Kidney epithelial cell (primary cell): ENCODE measurements around the gene PRR5L. TPM values are rescaled to one million over a fixed set of nuclear protein-coding genes. Genes with fewer than 3 reads are reported as not detected.

ENCODE experiments used
- DNase-seq: peaks from one replicate; pipeline ENCODE4 v3.0.0-alpha.2; 2010; ENCODE audit warnings: low read depth
- H3K27me3 ChIP-seq: 2 replicates; pipeline ENCODE4 v1.6.0; 2011; ENCODE audit warnings: low read length; ENCODE audit not compliant: control insufficient read depth, insufficient read depth
- H3K36me3 ChIP-seq: 2 replicates; pipeline ENCODE4 v1.5.1; 2011; ENCODE audit warnings: low read length; ENCODE audit not compliant: control insufficient read depth, insufficient read depth
- H3K4me3 ChIP-seq: 2 replicates; pipeline ENCODE4 v1.5.1; 2011; ENCODE audit warnings: low read depth, mild to moderate bottlenecking, control low read depth, low read length
- CTCF ChIP-seq: IDR thresholded peaks from 2 replicates; pipeline ENCODE4 v1.5.1; 2011; ENCODE audit warnings: mild to moderate bottlenecking, moderate library complexity, low read length, control low read depth, inconsistent platforms; ENCODE audit not compliant: insufficient read depth, poor library complexity, severe bottlenecking
- total RNA-seq: library from RNA; depleted of rRNA; stranded (reverse); fragments of >200 nt; gene quantifications from 2 replicates; pipeline ENCODE4 v1.2.3, GENCODE V29; 2015

PRR5L gene
- total RNA-seq, 1 donor from 2014 or later, result 15.9 TPM

GRCh38 chr11:36500315-36500721 lies 204.2 kb downstream of the PRR5L start:
- no peak for TF ChIP-seq CTCF
- H3K4me3 ChIP-seq, result no peak overlapping the region
- H3K36me3 ChIP-seq, result no peaks in the 10 kb centered on the region
- DNase-seq, result peak; percentile 85
- no peaks in the 10 kb centered on the region for H3K27me3 ChIP-seq

DNA sequence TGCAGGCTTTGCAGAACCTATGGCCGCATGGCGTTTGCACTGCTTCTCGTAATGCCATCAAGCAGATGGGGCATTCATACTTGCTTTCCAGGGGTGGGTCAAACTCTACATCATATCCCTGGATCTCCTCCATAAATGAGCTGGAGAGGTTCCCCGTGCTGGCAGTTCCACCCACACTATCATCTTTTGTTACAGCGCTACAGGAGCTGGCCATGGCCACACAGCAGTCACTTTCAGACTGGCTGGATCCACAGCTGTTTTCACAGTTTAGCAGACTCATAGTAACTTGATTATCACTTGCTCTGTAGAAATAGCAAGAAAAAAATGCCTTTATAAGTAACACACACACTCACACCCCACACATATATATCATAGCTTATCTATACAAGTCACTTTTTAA lies 205.1 kb downstream of the PRR5L start:
- H3K4me3 ChIP-seq, result no peak overlapping the region
- no peak for TF ChIP-seq CTCF
- H3K36me3 ChIP-seq, result no peaks in the 10 kb centered on the region
- no peaks in the 10 kb centered on the region for H3K27me3 ChIP-seq
- DNase-seq, result no peak

GRCh38 chr11:36507824-36508489 lies 211.9 kb downstream of the PRR5L start:
- H3K27me3 ChIP-seq, result no peaks in the 10 kb centered on the region
- DNase-seq, result no peak
- no peak overlapping the region for H3K4me3 ChIP-seq
- no peak for TF ChIP-seq CTCF
- H3K36me3 ChIP-seq, result no peaks in the 10 kb centered on the region

DNA sequence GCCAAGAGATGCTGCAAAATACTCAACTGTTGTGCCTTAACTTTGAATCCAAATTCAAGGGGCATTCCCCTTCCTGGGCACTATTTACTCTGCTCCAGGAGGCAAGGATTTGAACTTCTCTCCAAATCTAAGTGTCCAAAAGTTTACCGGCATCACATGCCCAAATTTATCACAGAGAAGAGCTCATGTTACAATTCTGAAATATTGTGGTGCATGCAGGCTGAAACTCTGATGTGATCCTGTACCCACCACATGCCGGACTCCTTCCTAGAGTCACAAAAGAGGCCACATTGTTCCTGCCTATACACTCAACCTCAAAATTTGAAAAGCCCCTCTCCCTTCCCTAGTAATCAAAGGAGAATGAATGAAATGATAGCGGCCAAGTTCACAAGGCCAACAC lies 212.7 kb downstream of the PRR5L start:
- DNase-seq, result no peak
- H3K27me3 ChIP-seq, result no peaks in the 10 kb centered on the region
- TF ChIP-seq CTCF, result no peak
- peak overlapping the region; percentile 91 for H3K4me3 ChIP-seq
- H3K36me3 ChIP-seq, result no peaks in the 10 kb centered on the region

DNA sequence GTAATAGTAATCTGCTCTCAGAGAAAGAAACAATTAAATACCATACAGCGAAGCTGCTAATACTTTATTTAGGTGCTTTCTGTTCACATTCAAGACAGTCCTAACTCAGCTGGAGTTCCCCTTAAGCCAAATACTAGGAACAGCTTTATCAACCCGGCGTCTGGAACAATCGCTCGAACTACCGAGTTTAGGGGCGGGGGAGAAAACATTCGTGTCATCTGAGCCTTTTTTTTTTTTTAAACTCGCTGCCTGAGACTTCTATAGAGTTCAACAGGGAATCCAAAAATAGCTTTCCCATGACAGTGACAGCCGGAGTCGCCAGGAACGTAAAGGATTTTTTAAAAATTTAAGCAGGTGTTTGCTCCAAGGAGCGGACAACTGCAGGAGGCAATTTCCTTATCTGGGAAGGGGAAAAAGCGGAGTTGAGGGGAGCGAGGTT lies 213.1 kb downstream of the PRR5L start:
- no peak for TF ChIP-seq CTCF
- Histone ChIP-seq H3K36me3 (no peaks in the 10 kb centered on the region), H3K27me3 (no peaks in the 10 kb centered on the region), H3K4me3 (peak overlapping the region; percentile 91)
- no peak for DNase-seq
